ENCODE measurements around the gene GPRC5D. TPM values are rescaled to one million over a fixed set of nuclear protein-coding genes. Genes with fewer than 3 reads are reported as not detected.

GPRC5D gene
- total RNA-seq, 1 experiment from 2014 or later = not detected

Small RNAs within 50 kb of the gene (small RNA-seq; reads per million reads assigned to genes)
- 7.6 reads per million, percentile 90 among the genes with 10 or more reads in this experiment for gene RF00604

Other genes with a start within 250 kb of the GPRC5D start
- gene CDKN1B, start 234.8 kb downstream of the GPRC5D start, total RNA-seq (2014; rRNA removed; shearing (Covaris generic)) = 18.9 and 24.0 TPM in 2 replicates
- 1.8 and 2.8 TPM in 2 replicates for gene APOLD1, start 166.5 kb downstream of the GPRC5D start, total RNA-seq (2014; rRNA removed; shearing (Covaris generic))
- gene DDX47, start 138.8 kb downstream of the GPRC5D start, total RNA-seq (2014; rRNA removed; shearing (Covaris generic)) = 108 TPM in 2 replicates
- gene GPRC5A, start 60.6 kb downstream of the GPRC5D start, total RNA-seq (2014; rRNA removed; shearing (Covaris generic)) = 19.8 and 21.7 TPM in 2 replicates
- gene HEBP1, start 48.1 kb upstream of the GPRC5D start, total RNA-seq (2014; rRNA removed; shearing (Covaris generic)) = 9.7 and 26.2 TPM in 2 replicates
- gene FAM234B, start 92.2 kb upstream of the GPRC5D start, total RNA-seq (2014; rRNA removed; shearing (Covaris generic)) = 2.5 and 4.5 TPM in 2 replicates
- gene GSG1, start 151.5 kb upstream of the GPRC5D start, total RNA-seq (2014; rRNA removed; shearing (Covaris generic)) = not detected in 2 replicates
- gene EMP1, start 244.6 kb upstream of the GPRC5D start, total RNA-seq (2014; rRNA removed; shearing (Covaris generic)) = 58.8 and 248 TPM in 2 replicates

Measured in HT1080 (cell line).